Measurements from ENCODE around the gene ADCK1. TPM values are rescaled to one million over a fixed set of nuclear protein-coding genes. Genes with fewer than 3 reads are reported as not detected.

The ADCK1 gene
- total and polyA plus RNA-seq, 8 donors = 2.9 to 9.9 (median 4.9) TPM

GRCh38 chr14:77878783-77879182 is 78.9 kb downstream of the ADCK1 start:
- ATAC-seq (peak; percentile 36 to 80 (median 48)), DNase-seq (peak in 2 of 6 donors; percentile 24 to 25), FAIRE-seq (no peak)
- no peaks in the 10 kb centered on the region for H3K36me3 ChIP-seq
- no peak overlapping the region for H3K4me3 ChIP-seq
- no peak for TF ChIP-seq CTCF (IDR thresholded peaks at IDR 0.05)
- no peaks in the 10 kb centered on the region for H3K4me1 ChIP-seq
- no peaks in the 10 kb centered on the region for H3K27me3 ChIP-seq
- no peaks in the 10 kb centered on the region for H3K9me3 ChIP-seq
- 19 to 22% methylated on average over 4 of the region's 4 CpGs for WGBS, 2 donors
- intact Hi-C loops (cut with DNase I) = no loop called here
- no peak overlapping the region for H3K27ac ChIP-seq

GRCh38 chr14:77880056-77880455 is 80.1 kb downstream of the ADCK1 start:
- WGBS, 2 donors = 84% methylated on average over 5 of the region's 5 CpGs
- no peak for TF ChIP-seq CTCF (IDR thresholded peaks at IDR 0.05)
- Histone ChIP-seq H3K27ac (no peak overlapping the region), H3K4me1 (no peaks in the 10 kb centered on the region), H3K9me3 (no peaks in the 10 kb centered on the region), H3K27me3 (no peaks in the 10 kb centered on the region), H3K4me3 (no peak overlapping the region), H3K36me3 (no peaks in the 10 kb centered on the region)
- DNase-seq (peak in 1 of 6 donors; percentile 30), FAIRE-seq (no peak), ATAC-seq (no peak)
- intact Hi-C loops (cut with DNase I) = no loop called here

- no peak overlapping the region for H3K27ac ChIP-seq
Measured at GRCh38 chr14:77882098-77882497, 82.2 kb downstream of the ADCK1 start.

GRCh38 chr14:77882636-77883035 is 82.7 kb downstream of the ADCK1 start:
- no peaks in the 10 kb centered on the region for H3K27me3 ChIP-seq
- WGBS, 2 donors = 77% methylated on average over 4 of the region's 4 CpGs
- H3K4me1 ChIP-seq = no peaks in the 10 kb centered on the region
- DNase-seq (no peak), ATAC-seq (peak in 2 of 4 donors; percentile 23 to 26), FAIRE-seq (no peak)
- no peak for TF ChIP-seq CTCF (IDR thresholded peaks at IDR 0.05)
- no peaks in the 10 kb centered on the region for H3K36me3 ChIP-seq
- H3K27ac ChIP-seq = no peak overlapping the region
- no peak overlapping the region for H3K4me3 ChIP-seq
- no peaks in the 10 kb centered on the region for H3K9me3 ChIP-seq
- intact Hi-C loops (cut with DNase I) = no loop called here

More at GRCh38 chr14:77882098-77882497, 82.2 kb downstream of the ADCK1 start:
- WGBS, 2 donors = 76 to 80% methylated on average over 5 of the region's 5 CpGs
- TF ChIP-seq CTCF (IDR thresholded peaks at IDR 0.05) = no peak
- no peak overlapping the region for H3K4me3 ChIP-seq
- H3K36me3 ChIP-seq = no peaks in the 10 kb centered on the region
- no peaks in the 10 kb centered on the region for H3K9me3 ChIP-seq
- FAIRE-seq = no peak
- H3K27me3 ChIP-seq = no peaks in the 10 kb centered on the region
- intact Hi-C loops (cut with DNase I) = no loop called here
- no peaks in the 10 kb centered on the region for H3K4me1 ChIP-seq
- peak in 2 of 4 donors; percentile 73 to 74 for ATAC-seq
- DNase-seq = peak in 5 of 6 donors; percentile 25 to 69 (median 33)

- WGBS, 2 donors = 90 to 93% methylated on average over 7 of the region's 7 CpGs
- FAIRE-seq = no peak
- intact Hi-C loops (cut with DNase I) = no loop called here
- Histone ChIP-seq H3K36me3 (no peaks in the 10 kb centered on the region), H3K27ac (no peak overlapping the region), H3K4me1 (no peaks in the 10 kb centered on the region), H3K27me3 (no peaks in the 10 kb centered on the region), H3K4me3 (no peak overlapping the region), H3K9me3 (no peaks in the 10 kb centered on the region)
- no peak for TF ChIP-seq CTCF (IDR thresholded peaks at IDR 0.05)
- ATAC-seq = peak in 1 of 4 donors; percentile 21
- no peak for DNase-seq
Measured at GRCh38 chr14:77883131-77883846, 83.4 kb downstream of the ADCK1 start.
